ENCODE results near the gene CREB3. TPM values are rescaled to one million over a fixed set of nuclear protein-coding genes. Genes with fewer than 3 reads are reported as not detected.

Gene CREB3
- total RNA-seq, 1 experiment from 2014 or later = 28.6 TPM

DNA sequence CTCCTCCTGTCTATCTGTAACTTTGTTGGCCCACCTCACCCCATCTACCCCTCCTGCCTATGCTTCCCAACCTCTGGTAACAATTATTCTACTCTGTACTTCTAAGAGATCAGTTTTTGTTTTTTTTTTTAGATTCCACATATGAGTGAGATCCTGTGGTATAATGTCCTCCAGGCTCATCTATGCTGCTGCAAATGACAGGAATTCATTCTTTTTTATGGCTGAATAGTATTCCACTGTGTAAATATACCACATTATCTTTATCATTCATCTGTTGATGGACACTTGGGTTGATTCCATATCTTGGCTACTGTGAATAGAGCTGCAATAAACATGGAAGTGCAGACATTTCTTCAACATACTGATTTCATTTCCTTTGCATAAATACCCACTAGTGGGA, 51.0 kb downstream of the CREB3 start:
- DNase-seq = no peak

More for the DNA sequence above, 51.0 kb downstream of the CREB3 start:
- Histone ChIP-seq H3K36me3 (replicated peaks; ENCODE audit: control insufficient read depth, insufficient read depth, low read length) (no peaks in the 10 kb centered on the region), H3K4me3 (ENCODE audit: insufficient read depth, low read depth, low read length) (no peak overlapping the region), H3K27me3 (ENCODE audit: control insufficient read depth, insufficient read depth, low read length) (no peaks in the 10 kb centered on the region)

Other genes with a start within 250 kb of the CREB3 start
- gene RUSC2, start 242.6 kb upstream of the CREB3 start, total RNA-seq (2014; rRNA removed; shearing (Covaris generic)) = 12.3 and 13.7 TPM in 2 replicates
- gene TESK1, start 127.4 kb upstream of the CREB3 start, total RNA-seq (2014; rRNA removed; shearing (Covaris generic)) = 6.0 and 11.9 TPM in 2 replicates
- 1.9 and 4.6 TPM in 2 replicates for gene CD72, start 114.3 kb upstream of the CREB3 start, total RNA-seq (2014; rRNA removed; shearing (Covaris generic))
- gene SIT1, start 81.7 kb upstream of the CREB3 start, total RNA-seq (2014; rRNA removed; shearing (Covaris generic)) = 0.69 and 2.3 TPM in 2 replicates
- gene RMRP, start 74.6 kb upstream of the CREB3 start, total RNA-seq (2014; rRNA removed; shearing (Covaris generic)) = 10,629 and 14,347 TPM in 2 replicates
- 4.1 and 9.3 TPM in 2 replicates for gene CCDC107, start 74.4 kb upstream of the CREB3 start, total RNA-seq (2014; rRNA removed; shearing (Covaris generic))
- 17.4 and 21.4 TPM in 2 replicates for gene ARHGEF39, start 67.5 kb upstream of the CREB3 start, total RNA-seq (2014; rRNA removed; shearing (Covaris generic))
- 0.78 TPM in 1 of 2 replicates, not detected in the other for gene CA9, start 58.7 kb upstream of the CREB3 start, total RNA-seq (2014; rRNA removed; shearing (Covaris generic))
- 117 and 129 TPM in 2 replicates for gene TPM2, start 42.7 kb upstream of the CREB3 start, total RNA-seq (2014; rRNA removed; shearing (Covaris generic))
- 91.2 and 106 TPM in 2 replicates for gene TLN1, start 471 bp upstream of the CREB3 start, total RNA-seq (2014; rRNA removed; shearing (Covaris generic))
- 75.2 and 85.5 TPM in 2 replicates for gene GBA2, start 16.6 kb downstream of the CREB3 start, total RNA-seq (2014; rRNA removed; shearing (Covaris generic))
- gene RGP1, start 16.6 kb downstream of the CREB3 start, total RNA-seq (2014; rRNA removed; shearing (Covaris generic)) = 14.4 and 16.4 TPM in 2 replicates
- not detected in 2 replicates for gene MSMP, start 21.6 kb downstream of the CREB3 start, total RNA-seq (2014; rRNA removed; shearing (Covaris generic))
- 6.4 and 7.5 TPM in 2 replicates for gene NPR2, start 58.9 kb downstream of the CREB3 start, total RNA-seq (2014; rRNA removed; shearing (Covaris generic))
- gene SPAG8, start 79.6 kb downstream of the CREB3 start, total RNA-seq (2014; rRNA removed; shearing (Covaris generic)) = 0.15 and 0.55 TPM in 2 replicates
- 46.9 and 53.8 TPM in 2 replicates for gene HINT2, start 82.4 kb downstream of the CREB3 start, total RNA-seq (2014; rRNA removed; shearing (Covaris generic))
- not detected in 2 replicates for gene FAM221B, start 96.1 kb downstream of the CREB3 start, total RNA-seq (2014; rRNA removed; shearing (Covaris generic))
- gene TMEM8B, start 96.6 kb downstream of the CREB3 start, total RNA-seq (2014; rRNA removed; shearing (Covaris generic)) = 2.0 and 3.1 TPM in 2 replicates
- gene OR13J1, start 137.7 kb downstream of the CREB3 start, total RNA-seq (2014; rRNA removed; shearing (Covaris generic)) = not detected in 2 replicates
- 0.21 TPM in 1 of 2 replicates, not detected in the other for gene HRCT1, start 173.5 kb downstream of the CREB3 start, total RNA-seq (2014; rRNA removed; shearing (Covaris generic))
- gene SPAAR, start 176.8 kb downstream of the CREB3 start, total RNA-seq (2014; rRNA removed; shearing (Covaris generic)) = 0.07 TPM in 1 of 2 replicates, not detected in the other
- gene OR2S2, start 225.5 kb downstream of the CREB3 start, total RNA-seq (2014; rRNA removed; shearing (Covaris generic)) = not detected in 2 replicates

All from H7 (cell line).